DMS114 treated with DMSO at 0.1 percent for 48 hours (cell line): ENCODE data around the gene TRIM38.
"Not testable (repeated sequence)": the region's sequence is repeated elsewhere in the genome, so short reads cannot be mapped to it uniquely, and the experiment has no call there.

Source experiments
- DNase-seq: peaks from one replicate; lab custom pipeline; 2025; ENCODE audit not compliant: unreplicated experiment; lab: John Stamatoyannopoulos, UW

Gene TRIM38

DNA sequence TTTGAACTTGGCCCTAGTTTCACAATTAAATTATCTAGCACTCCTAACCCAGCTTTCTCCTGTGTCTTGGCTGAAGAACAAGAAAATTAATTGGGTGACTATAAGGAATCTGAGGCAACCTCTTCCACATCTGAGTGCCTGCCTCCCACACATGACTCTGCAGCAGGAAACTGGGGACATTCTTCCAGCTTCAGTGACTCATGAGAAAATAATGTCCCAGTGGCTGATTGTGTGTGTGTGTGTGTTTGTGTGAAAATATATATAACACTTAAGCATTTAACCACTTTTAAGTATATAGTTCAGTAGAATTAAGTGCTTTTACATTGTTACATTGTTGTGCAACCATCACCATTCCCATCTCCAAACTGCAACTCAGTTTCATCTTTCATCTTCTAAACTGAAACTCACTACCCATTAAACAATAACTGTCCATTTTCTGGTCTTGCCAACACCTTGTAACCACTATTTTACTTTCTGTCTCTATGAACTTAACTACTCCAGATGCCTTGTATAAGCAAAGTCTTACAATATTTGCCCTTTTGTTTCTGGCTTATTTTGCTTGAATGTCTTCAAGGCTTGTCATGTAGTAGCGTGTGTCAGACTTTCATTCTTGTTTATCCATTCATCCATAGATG lies 8.7 kb downstream of the TRIM38 start:
- DNase-seq = no peak

GRCh38 chr6:25972128-25972527 lies 9.5 kb downstream of the TRIM38 start:
- DNase-seq = no peak

DNA sequence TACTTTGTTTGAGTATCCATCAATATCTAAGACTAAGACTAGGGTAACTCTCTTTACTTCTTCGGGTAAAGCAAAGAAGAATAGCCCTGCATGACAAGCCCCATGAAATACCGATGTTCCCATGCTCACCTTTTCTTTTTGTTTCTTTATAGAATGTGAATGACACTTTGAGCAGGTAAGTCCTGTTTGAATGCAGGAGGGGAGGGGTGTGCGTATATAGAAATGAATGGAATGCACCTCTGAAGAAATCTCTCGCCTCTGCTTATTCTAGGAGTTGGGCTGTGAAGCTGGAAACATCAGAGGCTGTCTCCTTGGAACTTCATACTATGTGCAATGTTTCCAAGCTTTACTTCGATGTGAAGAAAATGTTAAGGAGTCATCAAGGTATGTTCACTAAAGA lies 10.3 kb downstream of the TRIM38 start:
- no peak for DNase-seq

GRCh38 chr6:25973923-25974555 lies 11.4 kb downstream of the TRIM38 start:
- DNase-seq = no peak

GRCh38 chr6:25975923-25976560 lies 13.4 kb downstream of the TRIM38 start:
- no peak for DNase-seq

GRCh38 chr6:25980935-25981334 lies 18.3 kb downstream of the TRIM38 start:
- no peak for DNase-seq

GRCh38 chr6:25981568-25982263 lies 19.1 kb downstream of the TRIM38 start:
- no peak for DNase-seq

DNA sequence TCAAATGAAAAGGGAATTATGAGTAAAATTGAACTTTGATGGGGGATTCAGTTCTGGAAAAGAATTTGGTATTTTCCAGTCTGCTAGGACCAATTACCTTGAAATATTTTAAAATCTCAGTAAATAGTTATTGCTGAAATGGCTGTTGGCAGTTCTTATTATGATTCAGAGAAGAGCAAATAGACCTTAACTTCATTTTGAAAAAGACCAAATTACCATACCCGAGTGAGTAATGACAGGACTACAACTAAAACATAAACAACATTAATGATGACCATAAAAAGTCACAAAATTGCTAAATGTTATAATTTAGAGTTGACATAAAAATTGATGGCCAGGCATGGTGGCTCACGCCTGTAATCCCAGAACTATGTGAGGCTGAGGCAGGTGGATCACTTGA lies 21.7 kb downstream of the TRIM38 start:
- DNase-seq = no peak

- DNase-seq = no peak
These were observed 25.2 kb downstream of the TRIM38 start for GRCh38 chr6:25987845-25988244.

DNA sequence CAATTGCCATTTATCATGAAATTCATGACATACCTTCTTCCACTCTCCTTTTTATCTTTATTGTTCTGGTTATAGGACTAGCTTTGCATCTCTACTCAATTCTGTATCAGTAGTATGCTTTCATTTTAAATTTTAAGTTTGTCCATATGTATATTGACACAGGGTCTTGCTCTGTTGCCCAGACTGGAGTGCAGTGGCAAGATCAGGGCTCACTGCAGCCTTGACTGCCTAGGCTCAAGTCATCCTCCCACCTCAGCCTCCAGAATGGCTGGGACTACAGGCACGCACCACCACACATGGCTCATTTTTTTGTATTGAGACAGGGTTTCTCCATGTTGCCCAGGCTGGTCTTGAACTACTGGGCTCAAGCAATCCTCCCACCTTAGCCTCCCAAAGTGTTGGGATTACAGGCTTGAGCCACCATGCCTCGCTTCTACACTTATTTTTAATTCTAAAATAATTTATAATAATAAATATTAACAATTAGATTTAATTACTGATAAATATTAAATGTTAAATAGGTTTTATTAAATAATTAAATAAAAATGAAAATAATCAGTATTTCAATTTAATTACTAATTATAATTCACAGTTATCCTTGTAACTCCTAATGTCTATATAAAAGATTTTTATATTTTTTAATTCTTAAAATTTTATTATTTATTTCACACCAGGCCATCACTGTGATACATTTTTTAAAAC lies 27.7 kb downstream of the TRIM38 start:
- DNase-seq = no peak

DNA sequence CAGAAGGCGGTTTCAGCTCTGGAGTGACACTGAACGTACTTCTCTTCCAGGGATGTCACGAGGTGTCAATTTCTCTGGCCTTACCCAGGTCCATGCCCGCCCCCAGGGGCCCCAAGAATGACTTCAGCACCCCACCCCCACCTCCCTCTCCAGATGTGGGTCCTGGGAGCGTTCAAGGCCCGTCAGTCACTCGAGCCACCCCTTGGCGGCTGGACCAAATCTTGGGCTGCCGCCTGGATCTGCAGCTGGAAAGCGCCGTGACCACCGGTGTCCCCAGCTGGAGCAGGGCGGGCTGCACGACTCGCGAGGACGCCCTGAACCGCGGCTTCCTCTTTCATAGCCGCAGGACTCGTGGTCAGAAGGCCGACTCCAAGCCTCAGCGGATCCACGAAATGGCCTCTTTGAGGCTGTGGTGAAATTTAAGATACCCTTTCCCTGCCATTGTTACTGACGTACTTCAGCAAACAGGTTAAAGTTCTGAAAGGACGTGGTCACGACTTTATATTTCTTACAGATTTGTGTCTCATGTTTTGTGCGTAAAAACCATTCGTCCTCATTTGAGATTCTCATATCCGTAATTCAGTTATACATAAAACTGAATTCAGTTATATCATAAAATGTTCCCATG lies 29.3 kb downstream of the TRIM38 start:
- peak; percentile 61 for DNase-seq

GRCh38 chr6:25992413-25993340 lies 30.1 kb downstream of the TRIM38 start:
- peak; percentile 91 for DNase-seq

GRCh38 chr6:25993341-25993684 lies 30.7 kb downstream of the TRIM38 start:
- not testable (repeated sequence) for DNase-seq

DNA sequence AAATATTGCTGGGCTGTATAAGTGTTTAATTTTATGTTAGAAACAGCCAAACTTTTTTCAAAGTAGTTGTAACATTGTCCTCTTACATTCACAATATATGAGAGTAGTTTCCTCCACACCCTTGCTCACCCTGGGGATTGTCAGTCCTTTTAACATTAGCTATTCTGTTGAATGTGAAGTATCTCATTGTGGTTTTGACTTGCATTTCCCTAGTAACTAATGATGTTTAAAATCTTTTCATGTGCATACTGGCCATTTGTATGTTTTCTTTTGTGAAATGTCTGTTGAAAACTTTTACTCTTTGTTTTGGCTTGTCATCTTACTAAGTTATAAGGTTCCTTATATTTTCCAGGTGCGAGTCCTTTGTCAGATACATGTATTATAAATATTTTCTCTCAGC lies 32.9 kb downstream of the TRIM38 start:
- DNase-seq = no peak

DNA sequence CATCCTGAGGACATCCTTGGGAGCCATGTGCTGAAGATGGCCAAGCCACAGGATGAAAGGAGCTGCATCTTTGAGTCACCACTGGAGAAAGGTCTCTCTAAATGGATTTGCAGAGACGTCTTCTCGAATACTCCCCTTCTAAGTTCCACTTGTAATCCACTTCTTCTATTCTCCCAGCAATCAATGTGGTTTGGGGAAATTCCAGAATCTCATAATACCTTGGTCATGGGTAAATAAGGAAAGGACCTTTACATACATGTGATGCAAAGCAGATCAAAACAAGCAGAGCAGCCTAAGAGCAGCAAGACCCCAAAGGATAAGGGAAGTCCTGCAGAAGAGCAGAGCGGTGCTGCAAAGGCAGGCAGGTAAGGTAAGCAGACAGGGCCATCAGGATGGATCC lies 35.3 kb downstream of the TRIM38 start:
- DNase-seq = no peak

- no peak for DNase-seq
These were observed 35.8 kb downstream of the TRIM38 start for GRCh38 chr6:25998379-25998778.

GRCh38 chr6:25999225-25999624 lies 36.6 kb downstream of the TRIM38 start:
- not testable (repeated sequence) for DNase-seq

DNA sequence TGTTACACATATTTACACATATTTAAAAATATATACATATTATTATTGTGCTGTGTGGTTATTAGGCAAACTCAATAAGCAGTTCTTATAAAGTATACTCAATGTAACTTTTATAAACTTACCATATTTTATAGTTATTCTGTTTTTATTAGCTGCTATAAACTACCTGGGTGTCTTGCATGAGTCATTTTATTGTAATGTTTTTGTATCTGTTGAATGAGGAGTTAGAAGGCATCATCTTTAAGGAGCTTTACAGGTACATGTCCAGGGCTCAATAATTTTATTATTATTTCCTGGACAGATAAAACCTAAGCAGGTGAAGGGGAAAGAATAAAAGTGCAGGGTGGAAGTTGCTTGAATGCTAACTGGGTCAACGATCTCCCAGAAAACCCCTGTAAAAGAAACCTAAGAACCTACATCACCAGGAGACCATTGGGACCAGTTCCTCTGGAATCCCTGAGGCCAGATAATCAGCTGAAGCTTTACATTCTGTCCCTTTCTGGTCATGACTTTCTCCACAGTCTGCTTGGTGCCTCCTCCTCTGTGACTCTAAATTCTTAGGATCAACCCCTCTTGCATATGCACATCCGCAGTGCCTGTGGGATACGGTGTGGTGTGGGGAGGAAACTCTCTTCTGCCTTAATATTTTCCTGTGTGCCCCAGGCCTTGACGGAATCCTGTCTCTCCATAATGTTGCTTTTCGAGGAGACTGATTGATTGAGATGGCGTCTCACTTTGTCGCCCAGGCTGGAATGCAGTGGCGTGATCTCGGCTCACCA lies 38.0 kb downstream of the TRIM38 start:
- DNase-seq = no peak

DNA sequence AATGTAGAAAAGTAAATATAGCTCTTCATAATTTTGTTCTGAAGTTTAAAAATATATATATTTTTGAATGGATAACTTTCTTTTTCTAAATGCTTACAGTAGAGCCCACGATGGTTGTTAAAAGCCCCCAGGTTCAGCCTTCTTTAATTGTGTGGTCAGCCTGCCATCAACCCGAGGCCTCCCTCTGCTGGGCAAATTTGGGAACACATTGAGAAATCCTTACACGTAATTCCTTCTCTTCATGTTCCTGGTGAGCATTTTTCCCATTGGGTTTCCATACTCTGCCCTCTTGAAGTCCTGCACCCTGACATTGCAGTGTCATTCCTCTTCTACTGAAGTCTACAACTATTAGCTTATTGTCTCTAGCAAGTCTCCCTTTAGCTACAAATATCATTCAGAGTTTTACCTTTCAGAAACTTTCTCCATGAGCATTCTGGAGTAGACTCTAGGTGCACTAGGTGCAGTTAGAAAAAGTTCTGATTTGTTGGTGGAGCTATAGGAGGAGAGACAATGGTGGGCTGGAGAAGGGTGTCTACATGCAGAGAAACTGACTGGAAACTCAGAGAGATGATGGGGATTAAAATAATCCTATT lies 40.6 kb downstream of the TRIM38 start:
- peak; percentile 66 for DNase-seq
